ENCODE data around the gene NCAM2. TPM values are rescaled to one million over a fixed set of nuclear protein-coding genes. Genes with fewer than 3 reads are reported as not detected.
A peak's percentile ranks its signal among the peaks of the same experiment; 100 is the strongest.

NCAM2 gene
- total and polyA plus RNA-seq, 2 of the 8 experiments (the other 6 are each of a cell fraction or from before 2014, with no cell fraction given): 0.14 to 1.1 TPM

GRCh38 chr21:21007606-21008005, 9.4 kb downstream of the NCAM2 start:
- CTCF ChIA-PET (ENCODE audit: partially characterized antibody): interaction anchor here (0.9 to 11.3 kb wide), 3 partner anchors 9 to 100 kb away, joined by 3 to 116 read pairs (median 6); no protein-coding TSS in a partner anchor
- Histone ChIP-seq H3K9ac (replicated peaks in 1 of 4; ENCODE audit: extremely low read depth in 1 of 4, low read depth in 3 of 4, low read length in 3 of 4) (no peak overlapping the region), H3K4me2 (ENCODE audit: insufficient read depth in 1 of 2, low read depth in 2 of 2, low read length in 2 of 2) (no peak overlapping the region), H3K36me3 (ENCODE audit: control insufficient read depth in 2 of 4, insufficient read depth in 4 of 4, low read length in 3 of 4) (no peaks in the 10 kb centered on the region), H4K8ac (ENCODE audit: extremely low read depth, insufficient read depth, low read length) (no peak overlapping the region), H3K9me3 (ENCODE audit: insufficient read depth in 2 of 2, low read depth in 1 of 2, low read length in 1 of 2) (no peaks in the 10 kb centered on the region), H3K4me3 (ENCODE audit: extremely low read depth in 1 of 4, insufficient read depth in 2 of 4, low read depth in 3 of 4, low read length in 4 of 4) (no peak overlapping the region), H3K56ac (replicated peaks; ENCODE audit: insufficient read length, low read depth, low read length) (no peak overlapping the region), H3K4me1 (replicated peaks in 1 of 4; ENCODE audit: control insufficient read depth in 3 of 4, insufficient read depth in 4 of 4, low read length in 3 of 4) (peaks cover 0 to 5% (median 0%) of the 10 kb centered on the region in 4 experiments; a peak in 2 of 7 replicates), H3K23ac (ENCODE audit: insufficient read length) (no peak overlapping the region), H4K5ac (ENCODE audit: insufficient read length, low read depth, low read length) (no peak overlapping the region), H3K79me2 (ENCODE audit: control insufficient read depth in 1 of 2, insufficient read depth in 2 of 2, low read length in 2 of 2) (no peaks in the 10 kb centered on the region), H2BK12ac (ENCODE audit: low read depth, low read length) (no peak overlapping the region), H2BK15ac (ENCODE audit: low read length) (no peak overlapping the region), H4K91ac (replicated peaks; ENCODE audit: insufficient read length, low read length) (no peak overlapping the region), H4K20me1 (replicated peaks in 1 of 2; ENCODE audit: control insufficient read depth in 1 of 2, insufficient read depth in 2 of 2, low read length in 2 of 2) (no peaks in the 10 kb centered on the region), H3K79me1 (ENCODE audit: low read depth, low read length) (no peaks in the 10 kb centered on the region), H2AK5ac (ENCODE audit: low read depth, low read length) (no peak overlapping the region), H3K14ac (ENCODE audit: insufficient read length) (no peak overlapping the region), H3K27ac (ENCODE audit: low read depth, low read length) (no peak overlapping the region), H2AFZ (ENCODE audit: low read length) (0 out of 2 replicates have a peak overlapping the region, but pooled peaks have one; percentile 67), H3K27me3 (replicated peaks in 1 of 4; ENCODE audit: control insufficient read depth in 3 of 4, extremely low read depth in 1 of 4, insufficient read depth in 3 of 4, low read length in 3 of 4) (no peaks in the 10 kb centered on the region), H2BK5ac (ENCODE audit: low read depth, low read length) (no peak overlapping the region), H2BK20ac (ENCODE audit: low read length) (no peak overlapping the region), H3K23me2 (ENCODE audit: low read depth, low read length) (no peaks in the 10 kb centered on the region; the same call in 1 of the 2 replicates), H2BK120ac (replicated peaks; ENCODE audit: low read depth, low read length) (no peak overlapping the region), H3K4ac (replicated peaks; ENCODE audit: insufficient read length, low read depth, low read length) (no peak overlapping the region), H3K18ac (ENCODE audit: extremely low read depth, low read length) (no peak overlapping the region)
- 87% methylated on average over 6 of the region's 6 CpGs; no CpG with 5 or more reads in 1 of the 2 experiments for WGBS, 2 experiments (ENCODE audit: extremely low coverage in 1 of 2, insufficient coverage in 1 of 2, insufficient read length in 1 of 2, insufficient replicate concordance in 2 of 2, low coverage in 1 of 2, low lambda C conversion rate in 2 of 2, missing lambda C conversion rate in 1 of 2)
- FAIRE-seq: no peak
- TF ChIP-seq YY1 (IDR thresholded peaks at IDR 0.05; ENCODE audit: low read depth, low read length) (no peak), BCL11A (IDR thresholded peaks at IDR 0.05; ENCODE audit: low read depth in 2 of 2, low read length in 2 of 2) (no peak), EGR1 (IDR thresholded peaks at IDR 0.05; ENCODE audit: borderline replicate concordance, low read depth, low read length) (no peak), CHD2 (IDR thresholded peaks at IDR 0.05; ENCODE audit: low read length) (no peak), SUZ12 (IDR thresholded peaks at IDR 0.05; ENCODE audit: low read length) (no peak), RNF2 (IDR thresholded peaks at IDR 0.05; ENCODE audit: borderline replicate concordance, low read depth, low read length, missing control alignments, poor library complexity, severe bottlenecking) (no peak), HDAC2 (IDR thresholded peaks at IDR 0.05; ENCODE audit: borderline replicate concordance in 1 of 2, low read depth in 2 of 2, low read length in 2 of 2) (no peak), SIX5 (IDR thresholded peaks at IDR 0.05; ENCODE audit: low read depth, low read length) (no peak), JUND (IDR thresholded peaks at IDR 0.05; ENCODE audit: low read length) (no peak), ZNF274 (IDR thresholded peaks at IDR 0.05; ENCODE audit: borderline replicate concordance, extremely low read depth, low read length) (no peak), RFX5 (IDR thresholded peaks at IDR 0.05; ENCODE audit: borderline replicate concordance, low read depth, low read length) (no peak), NRF1 (IDR thresholded peaks at IDR 0.05; ENCODE audit: low read depth, low read length) (no peak), NANOG (IDR thresholded peaks at IDR 0.05; ENCODE audit: insufficient read depth, low read depth, low read length, poor library complexity, severe bottlenecking) (no peak), EP300 (IDR thresholded peaks at IDR 0.05; ENCODE audit: borderline replicate concordance in 1 of 2, low read depth in 2 of 2, low read length in 2 of 2) (no peak)
- POLR2A ChIA-PET (ENCODE audit: partially characterized antibody): no interaction called here
- no peak for DNase-seq (ENCODE audit: low read depth in 1 of 2, low spot score in 2 of 2)
